ENCODE results near the gene SH3BP4. TPM values are rescaled to one million over a fixed set of nuclear protein-coding genes. Genes with fewer than 3 reads are reported as not detected.

The SH3BP4 gene
- polyA plus RNA-seq, 2 of the 4 experiments (the other 2 are of a cell fraction) = 22.6 to 35.7 TPM

- no peak for FAIRE-seq
Observed at GRCh38 chr2:234974501-234975385, 22.9 kb downstream of the SH3BP4 start.

GRCh38 chr2:234975611-234976010, 23.8 kb downstream of the SH3BP4 start:
- ATAC-seq (no peak), FAIRE-seq (no peak), DNase-seq (ENCODE audit: low read depth in 1 of 2, low spot score in 1 of 2) (no peak)
- H3K4me1 ChIP-seq = peaks cover 51% of the 10 kb centered on the region
- H3K4me2 ChIP-seq = no peak overlapping the region
- 0 out of 6 replicates have a peak overlapping the region, but pooled peaks of 1 of the 2 experiments have one; percentile 1 for H3K27ac ChIP-seq
- TF ChIP-seq PBX3 (IDR thresholded peaks at IDR 0.05) = no peak
- TF ChIP-seq BHLHE40 (IDR thresholded peaks at IDR 0.05; ENCODE audit: low read depth, low read length) = no peak
- TF ChIP-seq MYC (IDR thresholded peaks at IDR 0.05; ENCODE audit: borderline replicate concordance, low read length) = no peak
- no peak for TF ChIP-seq MAZ (IDR thresholded peaks at IDR 0.05; ENCODE audit: borderline replicate concordance, low read depth, low read length)
- no peak for TF ChIP-seq POLR2AphosphoS2 (conservative IDR thresholded peaks at IDR 0.05; ENCODE audit: low read length)
- TF ChIP-seq ZNF302 (CRISPR knock-in tag; IDR thresholded peaks at IDR 0.05) = no peak
- no peak for TF ChIP-seq TP53 (CRISPR knock-in tag; IDR thresholded peaks at IDR 0.05)
- no peak for TF ChIP-seq SREBF2 (IDR thresholded peaks at IDR 0.05)
- TF ChIP-seq, protein P1, sequence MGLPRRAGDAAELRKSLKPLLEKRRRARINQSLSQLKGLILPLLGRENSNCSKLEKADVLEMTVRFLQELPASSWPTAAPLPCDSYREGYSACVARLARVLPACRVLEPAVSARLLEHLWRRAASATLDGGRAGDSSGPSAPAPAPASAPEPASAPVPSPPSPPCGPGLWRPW (IDR thresholded peaks at IDR 0.05) = no peak
- TF ChIP-seq, protein P2, sequence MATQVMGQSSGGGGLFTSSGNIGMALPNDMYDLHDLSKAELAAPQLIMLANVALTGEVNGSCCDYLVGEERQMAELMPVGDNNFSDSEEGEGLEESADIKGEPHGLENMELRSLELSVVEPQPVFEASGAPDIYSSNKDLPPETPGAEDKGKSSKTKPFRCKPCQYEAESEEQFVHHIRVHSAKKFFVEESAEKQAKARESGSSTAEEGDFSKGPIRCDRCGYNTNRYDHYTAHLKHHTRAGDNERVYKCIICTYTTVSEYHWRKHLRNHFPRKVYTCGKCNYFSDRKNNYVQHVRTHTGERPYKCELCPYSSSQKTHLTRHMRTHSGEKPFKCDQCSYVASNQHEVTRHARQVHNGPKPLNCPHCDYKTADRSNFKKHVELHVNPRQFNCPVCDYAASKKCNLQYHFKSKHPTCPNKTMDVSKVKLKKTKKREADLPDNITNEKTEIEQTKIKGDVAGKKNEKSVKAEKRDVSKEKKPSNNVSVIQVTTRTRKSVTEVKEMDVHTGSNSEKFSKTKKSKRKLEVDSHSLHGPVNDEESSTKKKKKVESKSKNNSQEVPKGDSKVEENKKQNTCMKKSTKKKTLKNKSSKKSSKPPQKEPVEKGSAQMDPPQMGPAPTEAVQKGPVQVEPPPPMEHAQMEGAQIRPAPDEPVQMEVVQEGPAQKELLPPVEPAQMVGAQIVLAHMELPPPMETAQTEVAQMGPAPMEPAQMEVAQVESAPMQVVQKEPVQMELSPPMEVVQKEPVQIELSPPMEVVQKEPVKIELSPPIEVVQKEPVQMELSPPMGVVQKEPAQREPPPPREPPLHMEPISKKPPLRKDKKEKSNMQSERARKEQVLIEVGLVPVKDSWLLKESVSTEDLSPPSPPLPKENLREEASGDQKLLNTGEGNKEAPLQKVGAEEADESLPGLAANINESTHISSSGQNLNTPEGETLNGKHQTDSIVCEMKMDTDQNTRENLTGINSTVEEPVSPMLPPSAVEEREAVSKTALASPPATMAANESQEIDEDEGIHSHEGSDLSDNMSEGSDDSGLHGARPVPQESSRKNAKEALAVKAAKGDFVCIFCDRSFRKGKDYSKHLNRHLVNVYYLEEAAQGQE (IDR thresholded peaks at IDR 0.05) = no peak
- TF ChIP-seq, protein P3, sequence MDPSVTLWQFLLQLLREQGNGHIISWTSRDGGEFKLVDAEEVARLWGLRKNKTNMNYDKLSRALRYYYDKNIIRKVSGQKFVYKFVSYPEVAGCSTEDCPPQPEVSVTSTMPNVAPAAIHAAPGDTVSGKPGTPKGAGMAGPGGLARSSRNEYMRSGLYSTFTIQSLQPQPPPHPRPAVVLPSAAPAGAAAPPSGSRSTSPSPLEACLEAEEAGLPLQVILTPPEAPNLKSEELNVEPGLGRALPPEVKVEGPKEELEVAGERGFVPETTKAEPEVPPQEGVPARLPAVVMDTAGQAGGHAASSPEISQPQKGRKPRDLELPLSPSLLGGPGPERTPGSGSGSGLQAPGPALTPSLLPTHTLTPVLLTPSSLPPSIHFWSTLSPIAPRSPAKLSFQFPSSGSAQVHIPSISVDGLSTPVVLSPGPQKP (IDR thresholded peaks at IDR 0.05; ENCODE audit: low read depth, low read length) = no peak
- TF ChIP-seq, protein P4, sequence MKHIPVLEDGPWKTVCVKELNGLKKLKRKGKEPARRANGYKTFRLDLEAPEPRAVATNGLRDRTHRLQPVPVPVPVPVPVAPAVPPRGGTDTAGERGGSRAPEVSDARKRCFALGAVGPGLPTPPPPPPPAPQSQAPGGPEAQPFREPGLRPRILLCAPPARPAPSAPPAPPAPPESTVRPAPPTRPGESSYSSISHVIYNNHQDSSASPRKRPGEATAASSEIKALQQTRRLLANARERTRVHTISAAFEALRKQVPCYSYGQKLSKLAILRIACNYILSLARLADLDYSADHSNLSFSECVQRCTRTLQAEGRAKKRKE (CRISPR knock-in tag; IDR thresholded peaks at IDR 0.05; ENCODE audit: low read depth) = no peak
- TF ChIP-seq POLR2A (IDR thresholded peaks at IDR 0.05; ENCODE audit: low read length) = no peak
- TF ChIP-seq FOXS1 (CRISPR knock-in tag; IDR thresholded peaks at IDR 0.05) = no peak
- TF ChIP-seq NPAS2 (CRISPR knock-in tag; IDR thresholded peaks at IDR 0.05; ENCODE audit: borderline replicate concordance) = no peak
- WGBS (ENCODE audit: missing lambda C conversion rate) = 81% methylated on average over 1 of the region's 1 CpG
- no peak overlapping the region for H3K4me3 ChIP-seq
- ChIA-PET POLR2A (no interaction called here), CTCF (interaction anchor here (1.3 kb wide), 1 partner anchor 430 kb away, joined by 4 read pairs; no protein-coding TSS in a partner anchor)
- 0 out of 3 replicates have a peak, but pooled peaks cover 5% of the 10 kb centered on the region for H3K9me3 ChIP-seq

More at GRCh38 chr2:234974501-234975385, 22.9 kb downstream of the SH3BP4 start:
- ChIA-PET CTCF (interaction anchor here (0.6 to 1.3 kb wide), 3 partner anchors 28 to 429 kb away, joined by 3 to 4 read pairs (median 3); no protein-coding TSS in a partner anchor), POLR2A (no interaction called here)
- no peak overlapping the region for H3K4me3 ChIP-seq
- no peak for DNase-seq (ENCODE audit: low read depth in 1 of 2, low spot score in 1 of 2)
- peak overlapping the region in 1 of 2 experiments; percentile 64; a peak in 3 of 6 replicates for H3K27ac ChIP-seq
- WGBS (ENCODE audit: missing lambda C conversion rate) = 88% methylated on average over 30 of the region's 30 CpGs
- TF ChIP-seq ZFP36 (IDR thresholded peaks at IDR 0.05; ENCODE audit: borderline replicate concordance, partially characterized antibody) (no peak), HDAC2 (IDR thresholded peaks at IDR 0.05) (no peak), MAX (IDR thresholded peaks at IDR 0.05) (no peak), TFCP2L1 (CRISPR knock-in tag; IDR thresholded peaks at IDR 0.05) (no peak), POLR2A (IDR thresholded peaks at IDR 0.05; ENCODE audit: low read length) (no peak), EHF (CRISPR knock-in tag; IDR thresholded peaks at IDR 0.05) (no peak), HOXA7 (CRISPR knock-in tag; IDR thresholded peaks at IDR 0.05) (no peak), PHF8 (IDR thresholded peaks at IDR 0.05; ENCODE audit: borderline replicate concordance, low read depth) (no peak), EHMT2 (IDR thresholded peaks at IDR 0.05; ENCODE audit: low read depth) (no peak), CEBPB (IDR thresholded peaks at IDR 0.05) (no peak), CBX2 (IDR thresholded peaks at IDR 0.05; ENCODE audit: borderline replicate concordance, low read depth) (no peak)
- TF ChIP-seq, protein P3 (IDR thresholded peaks at IDR 0.05; ENCODE audit: low read depth, low read length) = no peak
- TF ChIP-seq, protein P5, sequence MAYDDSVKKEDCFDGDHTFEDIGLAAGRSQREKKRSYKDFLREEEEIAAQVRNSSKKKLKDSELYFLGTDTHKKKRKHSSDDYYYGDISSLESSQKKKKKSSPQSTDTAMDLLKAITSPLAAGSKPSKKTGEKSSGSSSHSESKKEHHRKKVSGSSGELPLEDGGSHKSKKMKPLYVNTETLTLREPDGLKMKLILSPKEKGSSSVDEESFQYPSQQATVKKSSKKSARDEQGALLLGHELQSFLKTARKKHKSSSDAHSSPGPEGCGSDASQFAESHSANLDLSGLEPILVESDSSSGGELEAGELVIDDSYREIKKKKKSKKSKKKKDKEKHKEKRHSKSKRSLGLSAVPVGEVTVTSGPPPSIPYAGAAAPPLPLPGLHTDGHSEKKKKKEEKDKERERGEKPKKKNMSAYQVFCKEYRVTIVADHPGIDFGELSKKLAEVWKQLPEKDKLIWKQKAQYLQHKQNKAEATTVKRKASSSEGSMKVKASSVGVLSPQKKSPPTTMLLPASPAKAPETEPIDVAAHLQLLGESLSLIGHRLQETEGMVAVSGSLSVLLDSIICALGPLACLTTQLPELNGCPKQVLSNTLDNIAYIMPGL (CRISPR knock-in tag; IDR thresholded peaks at IDR 0.05; ENCODE audit: borderline replicate concordance) = no peak
- no peak for ATAC-seq
- no peak overlapping the region for H3K4me2 ChIP-seq
- H3K4me1 ChIP-seq = peaks cover 54% of the 10 kb centered on the region
- 0 out of 3 replicates have a peak, but pooled peaks cover 3% of the 10 kb centered on the region for H3K9me3 ChIP-seq

All from A549 (cell line).